Activated T-helper 1 cell treated with anti-CD3 and anti-CD28 coated beads, Interleukin-12 subunit alpha, Interleukin-12 subunit beta, Interleukin-2, Interleukin-4 antibody, amounts not matched to agents 30 ng/mL and 10 ng/mL and 1 ng/mL, durations not matched to agents 14 hours and 24 hours and 36 hours (primary cell): ENCODE data around the gene DUSP21. TPM values are rescaled to one million over a fixed set of nuclear protein-coding genes. Genes with fewer than 3 reads are reported as not detected.
"Not testable (repeated sequence)": the region's sequence is repeated elsewhere in the genome, so short reads cannot be mapped to it uniquely, and the experiment has no call there.

ENCODE experiments used
- DNase-seq: peaks from one replicate; pipeline ENCODE4 v3.0.0; 2021; ENCODE audit warnings: low spot score
- H3K27ac Mint-ChIP-seq: one replicate; pipeline ENCODE4 v1.8.0; 2021; ENCODE audit warnings: mild to moderate bottlenecking, mixed read lengths
- H3K27me3 Mint-ChIP-seq: one replicate; pipeline ENCODE4 v1.8.0; 2022; ENCODE audit warnings: mild to moderate bottlenecking, moderate library complexity, mixed read lengths; ENCODE audit not compliant: insufficient read depth
- H3K36me3 Mint-ChIP-seq: one replicate; pipeline ENCODE4 v1.8.0; 2021; ENCODE audit warnings: low read depth, mixed read lengths
- H3K4me1 Mint-ChIP-seq: one replicate; pipeline ENCODE4 v1.8.0; 2021; ENCODE audit warnings: low read depth, mixed read lengths
- H3K4me3 Mint-ChIP-seq: one replicate; pipeline ENCODE4 v1.8.0; 2021; ENCODE audit warnings: mild to moderate bottlenecking, moderate library complexity, mixed read lengths
- H3K9me3 Mint-ChIP-seq: one replicate; pipeline ENCODE4 v1.8.0; 2021; ENCODE audit warnings: mixed read lengths
- intact Hi-C: fragments of 100-400 bp; cut with micrococcal nuclease; formaldehyde crosslinking; loops from one replicate; pipeline ENCODE4 v1.15.1; 2024
- total RNA-seq: library from RNA; stranded (reverse); gene quantifications from 2 replicates; pipeline ENCODE4 v1.2.3, GENCODE V29; 2022

The DUSP21 gene
- total RNA-seq, 1 donor from 2014 or later, result not detected

DNA sequence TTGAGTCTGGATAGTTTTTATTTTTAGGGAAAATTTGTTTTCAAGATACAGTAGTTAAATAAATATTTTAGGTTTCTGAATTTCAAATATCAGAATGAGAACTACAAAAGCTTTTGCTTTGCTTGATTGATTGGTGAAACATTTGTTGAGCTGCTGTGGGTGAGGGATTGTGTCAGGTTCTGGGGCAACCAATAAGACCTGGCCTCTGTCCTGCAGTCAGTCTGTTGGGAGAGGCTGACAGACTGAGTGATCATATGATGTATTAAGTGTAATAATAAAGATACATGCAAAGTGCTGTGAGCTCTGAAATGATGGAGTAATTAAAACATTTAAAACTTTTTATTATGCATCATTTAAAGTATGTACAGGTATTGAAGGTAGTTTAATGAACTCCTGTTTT, 38.8 kb downstream of the DUSP21 start:
- Mint-ChIP-seq H3K4me1 (peaks cover 10% of the 10 kb centered on the region), H3K9me3 (no peaks in the 10 kb centered on the region), H3K4me3 (no peak overlapping the region), H3K27me3 (no peaks in the 10 kb centered on the region), H3K36me3 (peaks cover 5% of the 10 kb centered on the region), H3K27ac (no peak overlapping the region)
- intact Hi-C loops, result no loop called here
- DNase-seq, result no peak

DNA sequence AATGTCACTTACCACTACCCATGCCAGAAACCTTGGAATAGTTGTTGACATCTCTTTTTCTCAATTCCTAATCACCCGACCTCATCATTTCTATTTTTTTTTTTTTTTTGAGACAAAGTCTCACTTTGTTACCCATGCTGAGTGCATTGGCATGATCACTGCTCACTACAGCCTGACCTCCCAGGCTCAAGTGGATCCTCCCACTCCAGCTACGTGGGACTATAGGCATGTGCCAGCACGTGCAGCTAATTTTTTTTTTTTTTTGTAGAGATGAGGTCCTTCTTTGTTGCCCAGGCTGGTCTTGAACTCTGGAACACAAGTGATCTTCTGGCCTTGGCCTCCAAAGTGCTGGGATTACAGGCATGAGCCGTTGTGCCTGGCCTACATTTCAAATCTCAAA, 41.1 kb downstream of the DUSP21 start:
- no peaks in the 10 kb centered on the region for H3K27me3 Mint-ChIP-seq
- DNase-seq, result no peak
- H3K27ac Mint-ChIP-seq, result no peak overlapping the region
- H3K9me3 Mint-ChIP-seq, result peaks cover 2% of the 10 kb centered on the region
- intact Hi-C loops, result no loop called here
- peaks cover 2% of the 10 kb centered on the region for H3K36me3 Mint-ChIP-seq
- no peak overlapping the region for H3K4me3 Mint-ChIP-seq
- H3K4me1 Mint-ChIP-seq, result peaks cover 12% of the 10 kb centered on the region

DNA sequence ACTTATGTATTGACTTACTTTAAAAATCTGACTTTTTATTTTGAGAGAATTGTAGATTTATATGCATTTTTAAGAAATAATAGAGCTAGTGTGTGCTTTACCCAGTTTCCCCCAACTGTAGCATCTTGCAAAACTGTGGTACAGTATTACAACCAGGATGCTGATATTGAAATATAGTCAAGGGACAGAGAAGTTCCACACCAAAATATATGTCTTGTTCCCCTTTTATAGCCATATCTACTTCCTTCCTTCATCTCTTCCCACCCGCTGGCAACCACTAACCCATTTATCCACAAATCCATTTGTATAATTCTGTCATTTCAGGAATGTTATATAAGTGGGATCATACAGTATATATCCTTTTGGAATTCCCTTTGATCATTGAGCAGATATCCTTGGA, 46.0 kb downstream of the DUSP21 start:
- H3K9me3 Mint-ChIP-seq, result peaks cover 4% of the 10 kb centered on the region
- H3K4me1 Mint-ChIP-seq, result peaks cover 11% of the 10 kb centered on the region
- H3K27me3 Mint-ChIP-seq, result no peaks in the 10 kb centered on the region
- no peak overlapping the region for H3K4me3 Mint-ChIP-seq
- intact Hi-C loops, result loop anchor here (1.0 kb wide), 1 partner anchor 8 kb away; no protein-coding TSS in a partner anchor
- DNase-seq, result no peak
- H3K36me3 Mint-ChIP-seq, result peaks cover 4% of the 10 kb centered on the region
- no peak overlapping the region for H3K27ac Mint-ChIP-seq

DNA sequence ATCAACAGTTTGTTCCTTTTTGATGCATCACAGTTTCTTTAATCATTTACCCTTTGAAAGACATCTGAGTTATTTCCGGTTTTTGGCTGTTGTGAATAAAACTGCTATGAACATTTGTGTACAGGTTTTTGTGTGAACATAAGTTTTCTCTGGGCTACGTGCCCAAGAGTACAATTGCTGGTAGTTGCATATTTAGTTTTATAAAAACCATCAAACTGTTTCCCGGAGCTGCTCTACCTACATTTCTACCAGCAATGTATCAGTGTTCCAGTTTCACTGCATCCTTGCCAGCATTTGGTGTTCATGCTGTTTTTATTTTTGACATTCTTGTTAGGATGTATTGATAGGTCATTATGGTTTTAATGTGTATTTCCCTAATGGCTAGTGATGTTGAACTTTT, 46.4 kb downstream of the DUSP21 start:
- H3K27ac Mint-ChIP-seq, result no peak overlapping the region
- peaks cover 10% of the 10 kb centered on the region for H3K4me1 Mint-ChIP-seq
- H3K9me3 Mint-ChIP-seq, result peaks cover 4% of the 10 kb centered on the region
- no peaks in the 10 kb centered on the region for H3K27me3 Mint-ChIP-seq
- intact Hi-C loops, result loop anchor here (1.0 kb wide), 1 partner anchor 8 kb away; no protein-coding TSS in a partner anchor
- DNase-seq, result no peak
- H3K4me3 Mint-ChIP-seq, result no peak overlapping the region
- H3K36me3 Mint-ChIP-seq, result peaks cover 4% of the 10 kb centered on the region

DNA sequence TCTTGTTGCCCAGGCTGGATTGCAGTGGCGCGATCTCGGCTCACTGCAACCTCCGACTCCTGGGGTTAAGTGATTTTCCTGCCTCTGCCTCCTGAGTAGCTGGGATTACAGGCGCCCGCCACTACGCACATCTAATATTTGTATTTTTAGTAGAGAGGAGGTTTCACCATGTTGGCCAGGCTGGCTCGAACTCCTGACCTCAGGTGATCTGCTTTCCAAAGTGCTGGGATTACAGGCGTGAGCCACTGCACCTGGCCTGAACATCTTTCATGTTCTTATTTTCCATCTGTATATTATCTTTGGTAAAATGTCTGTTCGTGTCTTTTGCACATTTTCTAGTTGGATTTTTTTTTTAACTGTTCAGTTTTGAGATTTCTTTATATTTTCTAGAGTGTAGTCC, 46.9 kb downstream of the DUSP21 start:
- intact Hi-C loops, result loop anchor here (1.0 kb wide), 1 partner anchor 8 kb away; no protein-coding TSS in a partner anchor

DNA sequence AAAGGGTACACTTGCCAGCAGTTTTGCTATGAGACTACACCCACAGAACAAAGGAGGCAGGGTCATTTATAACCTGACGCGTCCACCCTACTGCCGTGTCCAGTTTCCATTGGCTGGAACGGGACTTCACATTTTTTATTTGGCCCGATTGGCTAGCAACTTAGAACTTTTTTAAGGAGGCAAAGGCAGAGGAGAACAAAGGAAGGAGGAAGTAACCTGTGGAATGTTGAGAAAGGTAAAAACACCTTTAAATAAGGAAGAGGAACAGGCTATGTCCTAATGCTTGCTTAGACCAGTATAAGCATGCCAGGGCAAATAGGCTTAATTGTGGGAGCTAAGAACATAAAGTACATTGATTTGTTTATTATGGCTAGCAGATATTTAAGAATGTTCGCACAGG, 47.8 kb downstream of the DUSP21 start:
- Mint-ChIP-seq H3K4me1 (peaks cover 10% of the 10 kb centered on the region), H3K4me3 (no peak overlapping the region), H3K27me3 (no peaks in the 10 kb centered on the region), H3K27ac (no peak overlapping the region), H3K9me3 (peaks cover 11% of the 10 kb centered on the region), H3K36me3 (peaks cover 8% of the 10 kb centered on the region)
- no peak for DNase-seq
- intact Hi-C loops, result no loop called here

More for the DNA sequence above, 46.9 kb downstream of the DUSP21 start:
- not testable (repeated sequence) for DNase-seq, H3K27ac Mint-ChIP-seq, H3K27me3 Mint-ChIP-seq, H3K36me3 Mint-ChIP-seq, H3K9me3 Mint-ChIP-seq, H3K4me3 Mint-ChIP-seq
- peaks cover 10% of the 10 kb centered on the region for H3K4me1 Mint-ChIP-seq

Other genes starting within 250 kb of the DUSP21 start
- gene KDM6A, start 29.2 kb downstream of the DUSP21 start, total RNA-seq, result 26.4 and 28.1 TPM in 2 replicates